ENCODE measurements around the gene ST6GAL1.
A peak's percentile ranks its signal among the peaks of the same experiment; 100 is the strongest.
"Not testable (repeated sequence)": the region's sequence is repeated elsewhere in the genome, so short reads cannot be mapped to it uniquely, and the experiment has no call there.

Gene ST6GAL1

DNA sequence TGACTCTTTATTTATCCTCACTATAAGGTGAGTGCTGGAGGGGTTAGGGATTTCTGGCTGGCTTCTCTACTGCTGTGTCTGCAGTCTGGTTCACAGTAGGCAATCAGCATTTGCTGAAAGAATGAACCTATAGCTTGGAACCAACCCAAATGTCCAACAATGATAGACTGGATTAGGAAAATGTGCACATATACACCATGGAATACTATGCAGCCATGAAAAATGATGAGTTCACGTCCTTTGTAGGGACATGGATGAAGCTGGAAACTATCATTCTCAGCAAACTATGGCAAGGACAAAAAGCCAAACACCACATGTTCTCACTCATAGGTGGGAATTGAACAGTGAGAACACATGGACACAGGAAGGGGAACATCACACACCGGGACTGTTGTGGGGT is 93.0 kb downstream of the ST6GAL1 start:
- DNase-seq (ENCODE audit: low spot score) = not testable (repeated sequence)

DNA sequence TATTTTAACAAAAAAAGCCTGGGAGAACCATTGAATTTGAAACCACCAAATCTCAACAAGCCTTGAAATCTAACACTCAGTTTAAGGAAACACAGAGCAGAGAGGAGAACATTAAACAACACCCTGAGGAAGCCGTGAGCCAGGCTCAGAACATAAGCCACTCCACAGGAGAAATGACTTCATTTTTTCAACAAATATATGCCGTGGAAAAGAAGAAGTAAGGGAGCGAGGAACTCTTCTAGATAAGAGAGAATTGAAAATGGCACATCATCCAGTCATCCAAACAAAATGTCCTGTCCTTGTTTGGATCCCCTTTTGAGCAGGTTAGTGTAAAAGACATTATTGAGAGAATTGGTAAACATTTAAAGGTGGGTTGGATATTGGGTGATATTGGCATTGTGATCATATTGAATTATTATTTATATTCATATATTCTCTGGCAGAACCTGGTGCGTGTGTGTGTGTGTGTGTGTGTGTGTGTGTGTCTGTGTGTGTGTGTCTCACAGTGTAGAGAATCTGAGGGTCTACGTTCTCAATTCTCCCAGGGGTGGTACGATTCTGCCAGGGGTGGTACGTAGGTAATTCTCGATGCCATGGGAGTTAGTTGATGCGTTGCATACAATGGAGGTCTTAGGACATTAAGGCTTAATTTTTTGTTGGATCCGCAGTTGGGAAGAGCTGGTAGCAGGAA is 94.4 kb downstream of the ST6GAL1 start:
- DNase-seq (ENCODE audit: low spot score) = no peak

DNA sequence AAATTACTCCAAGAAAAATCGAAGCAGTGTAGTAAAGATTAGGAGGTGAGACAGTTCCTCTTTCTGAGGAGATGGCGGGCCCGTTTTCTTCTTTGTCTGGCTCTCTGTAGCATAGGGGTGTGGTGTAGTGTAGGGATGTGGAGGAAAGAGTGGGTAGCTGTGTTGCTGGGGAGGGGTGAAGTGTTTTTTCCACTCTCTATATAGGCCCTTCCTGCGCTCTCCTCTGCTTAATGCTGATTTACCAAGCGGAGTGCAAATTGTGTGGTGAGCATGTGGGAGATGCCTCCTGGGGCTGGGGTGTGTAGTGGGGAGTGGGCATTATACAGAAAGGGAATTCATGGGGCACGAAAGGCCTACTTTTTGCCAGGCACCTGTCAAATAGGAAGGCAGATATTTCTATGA is 94.9 kb downstream of the ST6GAL1 start:
- DNase-seq (ENCODE audit: low spot score) = no peak

DNA sequence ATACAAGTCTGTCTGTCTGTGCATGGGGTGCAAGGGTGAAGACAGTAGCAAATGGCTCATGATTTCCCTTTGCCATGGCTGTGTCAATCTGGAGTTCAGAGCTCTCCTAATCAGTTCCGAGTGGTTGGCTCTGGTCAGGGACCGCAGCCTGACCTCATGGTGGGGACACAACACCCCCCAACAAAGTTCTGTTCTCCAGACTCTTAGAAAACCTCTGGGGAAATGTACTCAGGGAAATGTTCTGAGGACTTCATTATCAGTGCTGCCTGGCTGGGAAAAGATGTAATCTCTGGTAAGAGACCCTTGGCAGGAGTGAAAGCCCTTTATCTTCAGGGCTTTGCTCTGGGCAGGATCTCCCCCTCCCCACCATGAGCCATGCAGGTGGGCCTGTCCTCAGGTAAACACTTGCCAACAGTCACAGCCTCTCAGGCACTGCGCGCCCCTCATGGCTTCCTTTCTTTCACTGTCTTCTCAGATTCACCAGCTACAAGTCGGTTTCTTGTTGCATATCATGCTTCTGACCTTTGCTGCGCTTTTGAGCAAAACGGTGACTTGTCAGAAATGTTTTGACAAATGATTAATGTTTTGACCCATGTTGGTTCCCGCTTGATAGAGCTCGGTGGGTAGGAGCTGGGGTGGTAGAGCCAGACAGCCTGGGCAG is 95.5 kb downstream of the ST6GAL1 start:
- no peak for DNase-seq (ENCODE audit: low spot score)

DNA sequence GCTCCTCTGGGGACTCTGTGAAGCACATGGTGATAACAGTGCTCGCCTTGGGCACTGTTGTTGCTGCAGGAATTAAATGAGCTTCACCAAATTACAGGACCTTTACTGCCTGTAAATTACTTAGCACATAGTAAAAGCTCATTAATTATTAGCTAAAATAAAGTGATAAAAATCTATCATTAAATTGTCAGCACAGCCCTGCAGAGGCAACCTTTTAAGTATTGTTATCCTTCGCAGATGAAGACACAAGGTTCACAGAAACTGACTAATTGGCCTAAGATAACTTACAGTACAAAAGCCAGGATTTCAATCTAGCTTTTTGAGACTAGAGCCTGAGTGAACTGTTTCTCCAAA is 96.0 kb downstream of the ST6GAL1 start:
- no peak for DNase-seq (ENCODE audit: low spot score)

DNA sequence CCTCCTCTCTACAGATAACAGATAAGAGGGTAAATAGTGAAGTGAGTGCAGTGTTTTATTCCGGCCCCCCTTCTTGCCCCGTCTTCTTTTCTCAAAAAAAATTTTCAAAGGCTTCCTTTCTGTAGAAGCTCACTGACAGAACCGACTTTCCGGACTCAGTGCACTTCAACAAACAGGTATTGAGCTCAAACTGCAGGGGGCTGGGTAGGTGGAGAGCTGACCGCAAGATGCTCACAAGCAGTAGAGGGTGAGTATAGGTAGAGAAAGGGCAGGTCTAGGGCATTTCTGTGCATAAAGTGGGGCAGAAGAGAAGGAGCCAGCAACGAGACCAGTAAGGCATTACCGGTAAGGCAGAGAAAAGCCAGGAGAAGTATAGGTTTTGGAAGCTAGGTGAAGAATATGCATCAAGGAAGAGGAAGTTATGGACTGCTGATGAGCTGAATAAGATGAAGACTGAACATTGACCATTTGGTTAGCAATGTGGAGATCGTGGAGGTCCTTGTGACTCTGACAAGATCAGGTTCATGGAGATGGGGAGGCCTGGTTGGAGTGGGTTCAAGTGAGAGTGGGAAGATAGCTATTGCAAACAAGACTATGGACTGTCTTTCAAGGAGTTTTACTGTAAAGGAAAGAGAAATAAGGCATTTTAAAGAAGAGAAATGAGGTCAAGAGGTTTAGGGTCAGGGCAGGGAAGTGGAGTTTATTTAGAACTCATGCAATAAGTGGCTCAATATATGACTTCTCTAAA is 97.4 kb downstream of the ST6GAL1 start:
- no peak for DNase-seq (ENCODE audit: low spot score)

DNA sequence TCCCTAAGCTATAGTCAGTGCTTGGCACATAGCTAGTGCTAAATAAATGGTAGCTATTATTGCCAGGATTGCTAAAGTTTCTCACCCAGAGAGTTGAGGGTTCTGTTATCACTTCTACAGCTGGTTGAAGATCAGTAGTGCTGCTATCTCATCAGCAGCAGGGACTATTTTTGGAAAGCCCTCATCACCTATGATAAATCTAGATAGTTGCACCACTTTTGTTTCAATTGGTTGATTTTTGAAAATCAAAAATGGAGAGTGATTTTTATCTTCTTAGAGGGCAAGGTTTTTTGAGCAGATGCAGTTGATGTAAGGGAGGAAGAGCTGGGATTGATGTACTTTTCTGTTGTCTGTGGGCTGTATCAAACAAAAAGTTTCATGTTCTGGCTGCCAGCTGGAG is 101.6 kb downstream of the ST6GAL1 start:
- no peak for DNase-seq (ENCODE audit: low spot score)

DNA sequence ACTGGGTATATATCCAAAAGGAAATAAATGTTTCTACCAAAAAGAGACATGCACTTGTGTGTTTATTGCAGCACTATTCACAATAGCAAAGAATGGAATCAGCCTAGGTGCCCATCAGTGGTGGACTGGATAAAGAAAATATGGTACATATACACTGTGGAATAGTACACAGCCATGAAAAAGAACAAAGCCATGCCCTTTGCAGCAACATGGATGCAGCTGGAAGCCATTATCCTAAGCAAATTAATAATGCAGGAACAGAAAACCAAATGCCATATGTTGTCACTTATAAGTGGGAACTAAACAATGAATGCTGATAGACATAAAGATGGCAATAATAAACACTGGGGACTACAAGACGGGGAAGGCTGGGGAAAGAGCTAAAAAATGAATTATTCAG is 106.1 kb downstream of the ST6GAL1 start:
- DNase-seq (ENCODE audit: low spot score) = no peak

DNA sequence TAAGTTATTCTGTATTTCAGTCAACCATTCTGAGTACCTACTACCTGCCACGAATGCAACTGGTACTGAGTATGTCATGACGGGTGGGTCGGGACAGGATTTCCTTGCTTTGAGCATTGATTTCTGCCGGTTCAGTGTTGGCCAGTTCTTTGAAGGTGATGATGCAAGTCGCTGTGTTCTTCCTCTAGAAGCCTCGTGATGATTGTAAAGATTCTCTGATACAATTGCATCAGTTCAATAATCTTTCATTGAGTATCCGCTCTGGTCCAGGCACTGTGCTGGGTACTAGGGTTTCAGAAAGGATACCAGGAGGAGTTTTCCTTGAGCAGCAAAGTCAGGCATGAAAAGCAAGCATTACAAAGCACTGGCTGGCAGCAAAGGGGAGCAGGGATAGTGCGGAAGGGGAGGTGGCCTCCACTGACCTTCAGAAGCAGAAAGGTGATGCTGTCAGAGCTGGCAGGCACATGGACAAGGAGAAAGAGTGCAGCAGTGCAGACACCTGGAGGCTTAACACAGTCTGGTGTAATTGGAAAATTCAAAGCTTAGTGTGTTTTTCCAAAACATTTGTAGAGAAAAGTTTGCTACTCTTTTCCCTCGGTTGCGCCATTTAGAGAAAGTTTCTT is 108.9 kb downstream of the ST6GAL1 start:
- no peak for DNase-seq (ENCODE audit: low spot score)

DNA sequence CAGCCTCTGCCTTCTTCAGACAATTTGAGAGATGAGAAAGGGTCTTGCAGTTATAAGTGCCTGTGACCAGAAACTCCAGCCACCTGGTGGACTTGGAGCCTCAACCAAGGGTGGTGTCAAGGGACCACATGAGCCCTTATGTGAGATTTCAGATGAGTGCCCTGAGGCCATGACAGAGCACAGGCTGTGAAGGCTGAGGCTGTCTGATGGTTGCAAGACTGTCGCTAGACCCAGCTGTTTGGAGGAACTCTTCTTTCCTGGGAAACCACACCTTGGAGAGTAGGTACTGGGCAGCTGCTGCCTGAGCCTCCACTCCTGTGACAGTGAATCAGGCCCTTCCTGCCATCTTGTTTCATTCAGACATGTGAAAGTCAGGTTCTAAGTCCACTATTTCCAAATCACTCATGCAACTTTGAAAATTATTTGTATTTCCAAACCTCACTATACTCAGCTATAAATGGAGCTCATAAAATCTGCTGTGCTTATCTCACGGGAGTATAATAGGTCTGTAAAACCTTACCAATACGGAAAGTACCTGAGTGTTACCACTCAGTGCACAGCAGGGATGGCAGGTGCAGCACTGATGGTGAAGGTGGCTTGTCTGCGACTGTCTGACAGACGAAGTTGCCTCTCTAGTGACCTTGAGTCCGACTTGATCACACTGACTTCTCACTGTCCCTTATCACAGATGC is 109.5 kb downstream of the ST6GAL1 start:
- no peak for DNase-seq (ENCODE audit: low spot score)

DNA sequence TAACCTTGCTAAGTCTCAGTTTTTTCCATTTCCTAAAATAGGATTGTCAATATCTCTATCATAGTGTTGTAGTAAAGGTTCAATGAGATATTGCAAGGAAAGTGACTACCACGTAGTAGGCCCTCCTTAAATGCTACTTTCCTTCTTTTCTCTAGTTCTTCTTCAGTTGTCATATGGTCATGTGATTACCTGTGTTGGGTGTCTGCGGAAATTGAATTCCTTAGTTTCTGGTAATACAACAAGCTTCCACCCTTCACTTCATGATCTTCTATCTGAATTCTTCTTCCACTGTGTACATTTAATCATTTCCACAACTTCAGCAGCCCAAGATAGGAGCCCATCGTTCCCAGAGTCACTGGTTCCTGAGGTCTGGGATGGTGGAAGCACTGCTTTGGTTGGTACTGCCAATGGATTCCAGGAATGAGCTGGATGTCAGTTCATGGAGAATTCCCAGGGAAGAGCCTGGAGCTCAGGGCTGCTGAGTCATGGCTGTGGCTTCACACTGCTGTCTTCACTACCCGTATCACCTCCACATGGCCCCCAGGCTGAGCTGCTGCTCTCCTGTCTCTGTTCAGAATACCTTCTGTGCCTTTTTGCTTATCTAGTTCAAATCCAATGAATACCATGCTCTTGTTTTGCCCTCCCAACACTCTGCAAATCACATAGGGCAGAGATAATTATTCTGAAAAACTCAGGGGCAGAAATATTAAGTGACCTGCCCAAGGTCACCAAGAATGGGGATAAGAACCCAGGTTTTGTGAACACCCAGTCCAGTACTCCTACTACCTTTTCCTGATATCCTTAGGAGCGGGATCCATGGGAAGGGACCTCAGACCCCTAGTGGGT is 110.4 kb downstream of the ST6GAL1 start:
- DNase-seq (ENCODE audit: low spot score) = peak; percentile 14

DNA sequence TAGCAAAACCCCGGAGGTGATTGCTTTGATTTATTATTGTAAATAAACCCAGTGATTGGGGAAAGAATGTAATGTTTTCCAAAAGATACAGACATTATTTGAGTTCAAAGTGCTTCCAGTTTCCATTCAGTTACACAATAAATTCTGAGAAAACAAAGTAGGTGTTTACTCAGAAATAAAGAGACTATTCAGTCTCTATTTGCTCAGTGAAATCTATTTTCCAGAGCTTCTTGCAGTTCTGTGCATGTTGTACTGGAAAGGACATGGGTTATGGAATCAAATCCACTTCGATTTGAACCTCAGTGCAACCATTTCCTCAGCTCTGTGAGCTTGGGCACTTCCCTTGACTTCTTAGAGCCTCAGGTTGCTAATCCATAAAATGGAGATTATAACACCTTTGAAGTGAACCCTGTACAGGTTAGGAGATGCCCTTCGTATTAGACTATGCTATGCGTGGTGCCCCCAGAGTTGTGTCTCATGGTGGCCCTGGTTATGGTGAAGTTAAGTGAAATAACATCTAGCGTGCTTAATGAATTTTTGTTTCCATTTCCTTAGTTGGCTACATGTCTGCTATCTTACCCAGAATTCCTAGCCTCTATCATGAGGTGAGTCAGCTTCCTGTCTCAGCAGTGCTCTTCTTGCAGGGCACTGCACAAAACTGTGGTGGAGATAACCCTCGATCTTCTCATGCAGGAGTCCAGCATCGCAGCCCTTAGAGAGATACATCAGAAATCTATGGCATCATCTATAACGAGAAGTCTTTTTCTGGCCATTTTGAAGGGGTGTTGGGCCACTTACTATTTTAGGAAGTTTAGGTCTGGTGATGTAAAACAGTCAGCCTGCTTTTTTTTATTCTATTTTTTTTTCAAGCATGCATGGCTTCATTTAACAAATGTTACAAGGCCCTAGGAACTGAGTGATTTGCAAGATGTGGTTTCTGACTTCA is 111.3 kb downstream of the ST6GAL1 start:
- no peak for DNase-seq (ENCODE audit: low spot score)

DNA sequence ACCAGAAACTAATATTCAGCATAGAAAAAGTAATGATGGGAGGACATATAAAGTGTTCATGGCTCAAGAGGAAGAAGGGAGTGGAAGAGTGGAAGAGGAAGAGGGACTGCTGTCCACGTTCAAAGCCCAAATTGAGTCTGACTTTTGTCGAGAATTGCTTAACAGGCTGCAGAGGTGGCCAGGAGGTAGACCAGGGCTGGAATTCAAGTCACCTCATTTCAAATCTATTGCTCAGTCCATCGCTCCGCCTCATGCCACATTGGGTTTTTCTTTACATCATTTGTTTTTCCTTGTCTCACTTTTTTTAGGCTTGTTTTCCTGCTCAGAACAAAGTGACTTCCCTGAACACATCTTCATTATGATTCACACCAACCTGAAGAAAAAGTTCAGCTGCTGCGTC is 112.0 kb downstream of the ST6GAL1 start:
- DNase-seq (ENCODE audit: low spot score) = no peak

DNA sequence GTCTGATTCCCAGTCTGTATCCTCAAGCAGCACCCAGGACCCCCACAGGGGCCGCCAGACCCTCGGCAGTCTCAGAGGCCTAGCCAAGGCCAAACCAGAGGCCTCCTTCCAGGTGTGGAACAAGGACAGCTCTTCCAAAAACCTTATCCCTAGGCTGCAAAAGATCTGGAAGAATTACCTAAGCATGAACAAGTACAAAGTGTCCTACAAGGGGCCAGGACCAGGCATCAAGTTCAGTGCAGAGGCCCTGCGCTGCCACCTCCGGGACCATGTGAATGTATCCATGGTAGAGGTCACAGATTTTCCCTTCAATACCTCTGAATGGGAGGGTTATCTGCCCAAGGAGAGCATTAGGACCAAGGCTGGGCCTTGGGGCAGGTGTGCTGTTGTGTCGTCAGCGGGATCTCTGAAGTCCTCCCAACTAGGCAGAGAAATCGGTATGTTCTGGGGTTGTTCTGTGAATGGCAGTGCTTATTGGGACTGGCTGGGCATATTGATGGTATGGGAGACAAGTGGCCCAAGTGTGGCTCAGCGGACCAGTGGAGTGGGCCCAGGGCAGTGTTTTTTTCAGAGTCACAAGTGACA is 112.6 kb downstream of the ST6GAL1 start:
- no peak for DNase-seq (ENCODE audit: low spot score)

DNA sequence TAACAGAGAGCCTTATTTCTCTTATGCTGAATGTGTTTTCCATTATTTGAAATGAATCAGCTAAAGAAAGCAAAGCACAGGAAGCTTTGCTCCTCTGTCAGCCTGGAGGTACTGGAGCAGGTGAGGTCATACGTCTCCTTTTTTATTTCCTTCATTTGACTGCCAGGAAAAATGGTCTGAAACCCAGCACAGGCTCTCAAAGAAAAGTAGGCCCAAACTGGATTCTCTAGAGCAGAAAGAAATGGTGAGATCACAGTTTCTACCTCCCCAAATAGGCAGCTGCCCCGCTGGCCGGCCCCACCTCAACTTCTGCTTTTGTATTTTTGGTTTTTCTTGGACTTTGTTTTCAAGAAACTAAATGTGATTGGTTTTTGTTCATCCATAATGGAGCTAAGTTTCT is 113.9 kb downstream of the ST6GAL1 start:
- no peak for DNase-seq (ENCODE audit: low spot score)

DNA sequence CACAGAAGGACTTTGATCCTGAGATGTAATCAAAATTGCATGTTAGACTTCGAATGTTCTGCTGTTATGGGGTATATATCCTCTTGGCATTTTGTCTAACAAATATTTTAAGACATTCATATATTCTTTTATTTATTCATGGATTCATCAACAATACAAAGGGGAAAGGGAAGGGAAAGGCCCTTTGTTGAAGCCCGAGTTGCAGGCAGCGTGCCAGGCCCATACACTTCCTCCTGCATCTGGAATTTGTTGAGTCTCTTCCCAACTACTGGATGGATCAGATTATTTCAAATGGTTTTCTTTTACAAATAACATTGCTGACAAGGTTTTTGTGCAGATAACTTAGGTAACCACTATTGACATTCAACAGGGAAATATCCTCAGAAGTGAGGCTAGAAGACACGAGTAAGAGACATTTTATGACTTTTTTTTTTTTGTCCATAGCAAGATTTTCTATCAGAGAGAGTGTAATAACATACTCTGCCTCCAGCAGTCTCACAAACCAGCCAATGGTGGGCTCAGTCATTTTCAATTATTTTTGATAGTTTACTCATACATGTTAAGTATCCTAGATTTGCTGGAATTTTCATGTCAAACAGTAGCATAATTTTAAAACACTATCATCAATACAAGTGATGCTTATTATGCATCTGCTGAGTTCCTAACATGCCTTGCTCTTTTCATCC is 114.7 kb downstream of the ST6GAL1 start:
- DNase-seq (ENCODE audit: low spot score) = no peak

DNA sequence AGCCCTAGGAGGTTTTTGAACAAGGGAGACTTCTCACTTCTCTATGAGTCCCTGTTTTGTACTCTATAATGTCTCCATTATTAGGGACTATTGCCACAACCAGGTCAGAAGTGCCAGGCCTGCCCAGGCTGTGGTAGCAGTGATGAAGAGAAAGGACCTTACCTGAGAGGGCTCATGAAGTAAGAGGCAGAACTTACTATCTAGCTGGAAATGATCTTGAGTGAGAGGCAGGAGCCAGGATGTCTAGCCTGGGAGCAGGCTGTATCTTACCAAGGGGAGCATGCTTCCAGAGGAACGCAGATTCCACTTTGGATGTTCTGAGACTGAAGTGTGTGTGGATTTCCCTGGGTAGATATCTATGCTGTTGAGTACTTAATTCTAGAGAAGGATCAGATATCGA is 115.7 kb downstream of the ST6GAL1 start:
- DNase-seq (ENCODE audit: low spot score) = no peak

DNA sequence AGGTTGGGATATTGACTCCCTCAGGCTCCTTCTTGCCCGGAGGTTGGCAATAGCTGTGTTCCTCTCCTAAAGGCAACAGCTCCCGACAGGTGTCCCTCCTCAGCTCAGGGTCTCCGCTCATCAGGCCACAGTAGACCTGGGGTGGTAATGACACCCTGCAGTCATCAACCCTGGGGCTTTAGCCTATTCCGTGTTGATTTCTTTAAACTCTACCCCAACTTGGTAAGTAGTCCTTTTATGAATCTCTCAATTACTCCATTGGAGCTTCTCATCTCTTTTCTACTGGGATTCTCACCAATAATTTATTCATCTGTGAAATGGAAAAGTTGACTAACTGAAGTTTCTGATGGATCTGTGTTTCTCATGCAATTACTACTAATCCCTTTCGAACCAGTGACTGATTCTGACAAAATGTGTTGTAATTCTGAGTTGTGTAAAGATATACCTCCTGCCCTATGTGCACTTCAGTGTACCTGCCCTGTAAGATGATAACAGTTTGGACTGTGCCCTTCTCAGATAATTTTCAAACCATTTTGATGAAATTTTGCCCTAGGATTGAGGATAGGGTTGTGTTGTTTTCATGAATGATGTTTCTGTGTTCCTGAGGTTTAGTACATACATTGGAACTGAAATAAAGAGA is 119.3 kb downstream of the ST6GAL1 start:
- no peak for DNase-seq (ENCODE audit: low spot score)

DNA sequence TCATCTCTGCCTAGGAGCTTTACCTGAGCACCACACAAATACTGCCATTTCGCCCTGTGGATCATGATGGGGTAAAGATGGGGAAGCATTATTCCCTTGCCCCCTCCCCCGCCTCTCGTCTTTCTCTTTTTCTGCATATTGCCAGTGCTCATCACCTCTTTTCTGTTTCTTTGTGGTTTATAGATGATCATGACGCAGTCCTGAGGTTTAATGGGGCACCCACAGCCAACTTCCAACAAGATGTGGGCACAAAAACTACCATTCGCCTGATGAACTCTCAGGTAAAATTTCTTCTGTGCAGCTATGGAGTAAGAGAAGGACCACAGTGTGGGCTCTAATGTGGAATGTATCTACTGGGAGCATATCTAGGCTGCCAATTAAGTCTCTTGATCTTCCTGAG is 120.7 kb downstream of the ST6GAL1 start:
- no peak for DNase-seq (ENCODE audit: low spot score)
